ENCODE data around the gene ANKLE1.

DNA sequence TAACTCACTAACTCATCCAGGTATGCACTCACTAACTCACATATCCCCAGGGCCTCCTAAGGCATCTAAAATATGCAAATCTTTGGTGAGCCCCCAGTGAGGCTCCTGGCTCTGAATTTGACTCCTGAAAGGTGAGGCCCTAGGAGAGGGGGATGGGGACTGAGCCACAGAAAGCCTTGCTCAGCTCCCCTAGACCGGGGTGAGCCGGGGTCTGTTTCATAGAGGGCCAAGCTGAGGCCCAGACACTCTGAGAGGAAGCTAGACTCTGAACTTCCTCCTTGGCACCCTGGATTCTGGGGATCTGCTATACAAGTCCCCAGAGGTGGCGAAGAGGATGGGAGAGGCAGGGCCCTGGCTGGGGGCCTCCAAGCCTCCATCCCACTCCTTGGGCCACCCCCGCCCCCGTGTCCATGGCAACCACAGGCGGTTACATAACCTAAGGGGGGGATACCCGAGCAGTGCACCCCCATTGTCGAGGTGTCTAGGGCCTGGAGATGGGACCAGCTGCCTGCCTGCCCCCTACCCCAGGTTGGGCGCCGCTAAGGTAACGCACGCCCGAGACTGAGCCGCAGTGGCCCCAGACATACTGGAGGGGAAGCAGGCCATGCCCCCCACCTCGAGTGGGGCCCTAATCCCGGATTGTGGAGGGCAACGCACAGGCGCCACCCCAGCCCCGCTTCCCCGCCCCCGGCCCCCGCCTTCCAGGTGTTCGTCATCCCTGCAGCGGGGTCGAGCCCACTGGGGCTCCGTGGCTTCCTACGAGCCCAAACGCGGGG is 20.9 kb downstream of the ANKLE1 start:
- TF ChIP-seq, protein P1, sequence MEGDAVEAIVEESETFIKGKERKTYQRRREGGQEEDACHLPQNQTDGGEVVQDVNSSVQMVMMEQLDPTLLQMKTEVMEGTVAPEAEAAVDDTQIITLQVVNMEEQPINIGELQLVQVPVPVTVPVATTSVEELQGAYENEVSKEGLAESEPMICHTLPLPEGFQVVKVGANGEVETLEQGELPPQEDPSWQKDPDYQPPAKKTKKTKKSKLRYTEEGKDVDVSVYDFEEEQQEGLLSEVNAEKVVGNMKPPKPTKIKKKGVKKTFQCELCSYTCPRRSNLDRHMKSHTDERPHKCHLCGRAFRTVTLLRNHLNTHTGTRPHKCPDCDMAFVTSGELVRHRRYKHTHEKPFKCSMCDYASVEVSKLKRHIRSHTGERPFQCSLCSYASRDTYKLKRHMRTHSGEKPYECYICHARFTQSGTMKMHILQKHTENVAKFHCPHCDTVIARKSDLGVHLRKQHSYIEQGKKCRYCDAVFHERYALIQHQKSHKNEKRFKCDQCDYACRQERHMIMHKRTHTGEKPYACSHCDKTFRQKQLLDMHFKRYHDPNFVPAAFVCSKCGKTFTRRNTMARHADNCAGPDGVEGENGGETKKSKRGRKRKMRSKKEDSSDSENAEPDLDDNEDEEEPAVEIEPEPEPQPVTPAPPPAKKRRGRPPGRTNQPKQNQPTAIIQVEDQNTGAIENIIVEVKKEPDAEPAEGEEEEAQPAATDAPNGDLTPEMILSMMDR (IDR thresholded peaks at IDR 0.05; ENCODE audit: insufficient read depth, low read length), result no peak
- TF ChIP-seq POLR2AphosphoS5 (IDR thresholded peaks at IDR 0.05; ENCODE audit: low read depth), result no peak
